GM21367 (cell line): Measurements from ENCODE around the gene TMEM62.
"Not testable (repeated sequence)": the region's sequence is repeated elsewhere in the genome, so short reads cannot be mapped to it uniquely, and the experiment has no call there.

Experiments used
- ATAC-seq: cut with Tn5 transposase; IDR thresholded peaks from one replicate; pipeline ENCODE4 v1.9.1; 2021; ENCODE audit not compliant: unreplicated experiment

The TMEM62 gene

DNA sequence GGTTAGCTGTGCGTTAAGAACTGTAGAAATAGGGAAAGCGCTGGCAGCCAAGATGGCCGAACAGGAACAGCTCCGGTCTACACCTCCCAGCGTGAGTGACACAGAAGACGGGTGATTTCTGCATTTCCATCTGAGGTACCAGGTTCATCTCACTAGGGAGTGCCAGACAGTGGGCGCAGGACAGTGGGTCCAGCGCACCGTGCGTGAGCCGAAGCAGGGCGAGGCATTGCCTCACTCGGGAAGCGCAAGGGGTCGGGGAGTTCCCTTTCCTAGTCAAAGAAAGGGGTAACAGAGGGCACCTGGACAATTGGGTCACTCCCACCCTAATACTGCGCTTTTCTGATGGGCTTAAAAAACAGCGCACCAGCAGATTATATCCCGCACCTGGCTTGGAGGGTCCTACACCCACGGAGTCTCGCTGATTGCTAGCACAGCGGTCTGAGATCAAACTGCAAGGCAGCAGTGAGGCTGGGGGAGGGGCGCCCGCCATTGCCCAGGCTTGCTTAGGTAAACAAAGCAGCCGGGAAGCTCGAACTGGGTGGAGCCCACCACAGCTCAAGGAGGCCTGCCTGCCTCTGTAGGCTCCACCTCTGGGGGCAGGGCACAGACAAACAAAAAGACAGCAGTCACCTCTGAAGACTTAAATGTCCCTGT, 42.4 kb downstream of the TMEM62 start:
- ATAC-seq = not testable (repeated sequence)

DNA sequence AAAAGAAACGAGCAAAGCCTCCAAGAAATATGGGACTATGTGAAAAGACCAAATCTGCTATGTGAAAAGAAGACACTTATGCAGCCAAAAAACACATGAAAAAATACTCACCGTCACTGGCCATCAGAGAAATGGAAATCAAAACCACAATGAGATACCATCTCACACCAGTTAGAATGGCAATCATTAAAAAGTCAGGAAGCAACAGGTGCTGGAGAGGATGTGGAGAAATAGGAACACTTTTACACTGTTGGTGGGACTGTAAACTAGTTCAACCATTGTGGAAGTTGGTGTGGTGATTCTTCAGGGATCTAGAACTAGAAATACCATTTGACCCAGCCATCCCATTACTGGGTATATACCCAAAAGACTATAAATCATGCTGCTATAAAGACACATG, 43.8 kb downstream of the TMEM62 start:
- not testable (repeated sequence) for ATAC-seq

- no peak for ATAC-seq
These were observed 49.9 kb downstream of the TMEM62 start for GRCh38 chr15:43183270-43183669.

DNA sequence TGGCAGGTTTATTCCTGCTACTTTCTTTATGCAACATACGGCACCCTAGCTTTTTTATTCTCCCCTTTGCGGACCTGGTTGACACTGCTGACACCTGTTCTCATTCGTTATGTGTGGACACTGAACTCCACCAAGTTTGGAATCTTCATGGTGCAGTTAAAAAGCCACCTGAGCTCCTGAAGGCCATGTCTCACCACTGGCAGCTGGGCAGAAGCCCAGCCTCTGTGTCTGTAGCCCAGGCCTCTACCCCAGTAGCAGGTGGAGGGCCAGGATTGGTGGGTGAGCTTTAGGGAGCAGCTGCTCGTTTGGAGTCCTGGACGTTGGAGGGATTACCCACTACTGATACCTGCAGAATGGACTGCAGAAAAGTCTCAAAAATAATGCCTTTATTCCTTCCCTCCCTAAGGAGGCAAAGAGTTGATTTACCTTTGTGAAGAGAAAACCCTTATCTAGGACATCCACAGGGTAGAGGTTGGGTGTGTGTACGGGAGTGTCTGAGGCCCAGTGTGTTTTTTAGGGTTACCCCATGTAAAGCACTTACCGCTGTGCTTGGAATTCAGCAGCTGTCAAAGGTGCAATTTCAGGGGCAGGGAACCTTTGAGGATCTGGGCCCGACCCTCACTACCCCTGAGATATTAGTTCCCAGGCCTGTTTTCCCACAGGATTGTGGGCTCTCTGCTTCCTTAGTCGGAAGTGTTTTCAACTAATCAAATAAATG, 51.2 kb downstream of the TMEM62 start:
- ATAC-seq = no peak

- peak; percentile 79 for ATAC-seq
These were observed 52.0 kb downstream of the TMEM62 start, which contains the start of gene CCNDBP1 for GRCh38 chr15:43185157-43186002. TSS of gene CCNDBP1 (plus strand) at chr15:43185403. CDS start at chr15:43185499, 96 bp downstream.

- no peak for ATAC-seq
These were observed 52.6 kb downstream of the TMEM62 start for GRCh38 chr15:43186003-43186353.

GRCh38 chr15:43187544-43188155, 54.3 kb downstream of the TMEM62 start:
- no peak for ATAC-seq

- no peak for ATAC-seq
These were observed 55.9 kb downstream of the TMEM62 start for GRCh38 chr15:43189296-43189695.

DNA sequence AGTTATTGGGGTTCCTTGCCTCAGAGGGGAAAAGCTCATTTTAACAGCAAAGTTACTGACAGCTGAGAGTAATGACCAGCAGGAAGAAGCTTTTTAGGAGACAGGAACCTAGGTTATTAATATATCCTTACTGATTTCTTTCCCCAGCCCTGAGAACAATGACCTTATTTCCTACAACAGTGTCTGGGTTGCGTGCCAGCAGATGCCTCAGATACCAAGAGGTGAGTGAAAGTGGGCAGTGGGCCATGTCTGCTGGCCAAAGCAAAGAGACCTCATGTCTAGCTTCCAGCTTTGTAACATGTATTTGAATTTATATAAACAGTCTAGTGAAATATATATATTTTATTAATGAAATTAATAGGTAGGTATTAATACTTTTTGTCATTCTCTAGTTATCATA, 56.8 kb downstream of the TMEM62 start:
- no peak for ATAC-seq

DNA sequence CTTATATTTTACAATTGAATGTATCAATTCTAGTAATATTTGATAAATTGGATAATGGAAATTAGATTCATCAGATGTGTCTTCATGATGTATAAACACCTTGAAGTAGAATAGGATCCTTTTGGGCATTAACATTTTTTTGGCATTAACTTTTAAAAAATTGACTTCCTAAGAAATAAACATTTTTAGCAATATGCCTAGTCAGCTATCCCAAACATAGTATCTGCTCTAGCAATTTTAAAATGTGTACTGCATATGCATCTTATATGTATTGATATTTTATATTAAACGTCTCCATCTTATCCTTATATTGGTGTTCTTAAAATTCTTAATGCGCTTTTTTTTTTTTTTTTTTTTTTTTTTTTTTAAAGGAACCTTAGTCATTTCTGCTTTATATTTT, 60.3 kb downstream of the TMEM62 start:
- no peak for ATAC-seq

- ATAC-seq = no peak
These were observed 61.4 kb downstream of the TMEM62 start for GRCh38 chr15:43194795-43195194.

DNA sequence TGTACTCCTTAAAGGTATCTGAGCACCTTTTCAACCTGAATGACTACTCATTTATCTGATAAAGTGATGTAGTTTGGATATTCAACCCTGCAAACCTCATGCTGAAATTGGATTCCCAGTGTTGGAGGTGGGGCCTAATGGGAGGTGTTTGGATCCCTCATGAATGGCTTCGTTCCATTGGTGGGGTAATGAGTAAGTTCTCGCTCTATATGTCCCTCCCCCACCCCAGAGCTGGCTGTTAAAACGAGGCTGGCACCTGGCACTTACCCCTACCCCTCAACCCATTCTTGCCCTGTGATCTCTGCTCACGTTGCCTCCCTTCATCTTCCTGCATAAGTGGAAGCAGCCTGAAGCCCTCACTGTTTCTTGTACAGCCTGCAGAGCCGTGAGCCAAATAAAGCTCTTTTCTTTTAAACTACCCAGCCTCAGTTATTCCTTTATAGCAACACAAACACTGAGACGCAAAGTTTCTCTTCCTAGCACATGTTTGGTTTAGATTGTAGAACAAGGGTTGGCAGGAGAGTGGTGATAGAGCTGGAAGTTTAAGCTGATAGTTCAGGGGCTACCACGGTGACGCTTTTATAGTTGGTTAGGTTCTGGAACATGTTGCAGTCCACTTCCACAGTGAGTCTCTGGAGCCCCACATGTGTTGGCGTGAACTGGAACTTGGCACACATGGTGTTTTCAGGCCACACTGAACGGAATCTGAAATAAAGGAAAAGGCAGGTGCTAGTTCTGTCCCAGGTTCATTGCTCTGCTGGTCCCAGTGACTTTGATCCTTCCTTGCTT, 63.6 kb downstream of the TMEM62 start:
- no peak for ATAC-seq

DNA sequence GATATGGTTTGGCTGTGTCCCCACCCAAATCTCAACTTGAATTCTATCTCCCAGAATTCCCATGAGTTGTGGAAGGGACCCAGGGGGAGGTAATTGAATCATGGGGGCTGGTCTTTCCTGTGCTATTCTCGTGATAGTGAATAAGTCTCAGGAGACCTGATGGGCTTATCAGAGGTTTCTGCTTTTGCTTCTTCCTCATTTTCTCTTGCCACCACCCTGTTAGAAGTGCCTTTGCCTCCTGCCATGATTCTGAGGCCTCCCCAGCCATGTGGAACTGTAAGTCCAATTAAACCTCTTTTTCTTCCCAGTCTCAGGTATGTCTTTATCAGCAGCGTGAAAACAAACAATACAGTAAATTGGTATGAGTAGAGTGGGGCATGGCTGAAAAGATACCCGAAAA, 64.4 kb downstream of the TMEM62 start:
- not testable (repeated sequence) for ATAC-seq

DNA sequence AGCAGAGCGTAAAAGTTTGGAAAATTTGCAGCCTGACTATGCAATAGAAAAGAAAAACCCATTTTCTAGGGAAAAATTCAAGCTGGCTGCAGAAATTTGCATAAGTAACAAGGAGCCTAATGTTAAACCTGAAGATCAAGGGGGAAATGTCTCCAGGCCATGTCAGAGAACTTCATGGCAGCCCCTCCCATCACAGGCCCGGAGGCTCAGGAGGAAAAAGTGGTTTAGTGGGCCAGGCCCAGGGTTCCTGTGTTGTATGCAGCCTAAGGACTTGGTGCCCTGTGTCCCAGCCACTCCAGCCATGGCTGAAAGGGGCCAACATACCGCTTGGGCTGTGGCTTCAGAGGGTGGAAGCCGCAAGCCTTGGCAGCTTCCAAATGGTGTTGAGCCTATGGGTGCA, 65.2 kb downstream of the TMEM62 start:
- ATAC-seq = not testable (repeated sequence)

DNA sequence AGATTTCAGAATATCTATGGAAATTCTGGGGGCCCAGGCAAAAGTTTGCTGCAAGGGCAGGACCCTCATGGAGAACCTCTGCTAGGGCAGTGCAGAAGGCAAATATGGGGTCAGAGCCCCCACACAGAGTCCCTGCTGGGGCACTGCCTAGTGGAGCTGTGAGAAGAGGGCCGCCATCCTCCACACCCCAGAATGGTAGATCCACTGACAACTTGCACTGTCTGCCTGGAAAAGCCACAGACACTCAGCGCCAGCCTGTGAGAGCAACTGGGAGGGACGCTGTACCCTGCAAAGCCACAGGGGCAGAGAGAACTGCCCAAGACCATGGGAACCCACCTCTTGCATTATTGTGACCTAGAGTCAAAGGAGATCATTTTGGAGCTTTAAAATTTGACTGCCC, 65.6 kb downstream of the TMEM62 start:
- no peak for ATAC-seq

- no peak for ATAC-seq
These were observed 66.6 kb downstream of the TMEM62 start for GRCh38 chr15:43199945-43200488.

DNA sequence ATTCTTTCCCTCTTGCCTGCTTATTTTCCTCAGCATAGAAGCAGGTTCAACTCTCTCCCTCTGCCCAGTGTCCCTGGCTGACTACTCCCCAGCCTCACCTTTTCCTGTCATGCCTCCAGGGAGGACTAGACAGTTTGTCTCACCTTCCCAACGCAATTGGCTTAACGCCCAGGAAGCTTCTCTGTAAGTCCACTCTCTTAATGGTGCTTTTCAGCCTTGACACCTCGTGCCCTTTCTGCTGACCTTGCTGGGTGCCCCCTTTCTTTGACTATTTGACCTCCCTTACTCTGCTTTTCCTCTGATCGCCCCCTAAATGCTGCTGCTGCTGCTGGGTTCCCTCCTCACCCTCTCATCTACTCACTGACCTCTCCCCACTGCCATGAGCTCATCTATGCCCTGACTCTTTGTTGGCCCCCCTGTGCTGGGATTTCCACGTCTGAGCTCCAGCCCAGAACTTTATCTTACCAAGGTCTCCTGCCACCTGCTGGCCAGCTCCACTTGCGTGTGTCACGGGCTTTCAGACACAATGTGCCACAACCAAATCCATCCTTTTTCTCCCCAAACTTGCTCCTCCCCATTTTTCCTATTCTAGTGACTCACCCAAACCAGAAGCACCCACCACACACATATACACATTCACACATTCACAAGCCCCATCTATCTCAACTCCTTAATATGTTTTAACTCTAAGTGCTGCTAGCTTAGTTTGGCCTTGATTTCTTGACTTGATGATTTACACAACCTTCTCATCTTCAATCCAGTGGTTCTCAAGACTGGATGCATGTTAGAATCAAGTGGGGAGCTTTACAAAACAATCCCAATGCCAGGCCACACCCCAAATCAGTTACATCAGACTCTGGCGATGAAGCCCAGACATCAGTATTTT, 70.9 kb downstream of the TMEM62 start:
- no peak for ATAC-seq

DNA sequence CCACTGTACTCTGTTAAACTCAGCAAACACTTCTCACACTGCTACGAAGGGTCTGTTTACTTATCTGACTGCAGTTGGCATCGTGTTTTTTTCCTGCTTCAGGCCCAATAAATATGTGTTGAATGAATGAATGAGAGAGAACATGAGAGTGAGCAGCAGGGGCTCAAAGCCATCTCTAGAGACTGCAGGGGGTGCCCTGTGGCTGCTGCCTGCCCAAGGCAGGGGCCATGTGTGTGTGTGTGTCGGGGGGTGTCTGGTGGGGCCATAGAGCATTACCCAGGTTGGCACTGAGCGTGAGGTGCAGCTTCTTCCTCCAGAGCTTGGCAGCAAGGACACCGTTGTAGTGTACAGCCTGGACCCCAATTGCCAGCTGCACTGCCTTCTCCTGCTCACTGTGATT, 72.7 kb downstream of the TMEM62 start:
- ATAC-seq = no peak

DNA sequence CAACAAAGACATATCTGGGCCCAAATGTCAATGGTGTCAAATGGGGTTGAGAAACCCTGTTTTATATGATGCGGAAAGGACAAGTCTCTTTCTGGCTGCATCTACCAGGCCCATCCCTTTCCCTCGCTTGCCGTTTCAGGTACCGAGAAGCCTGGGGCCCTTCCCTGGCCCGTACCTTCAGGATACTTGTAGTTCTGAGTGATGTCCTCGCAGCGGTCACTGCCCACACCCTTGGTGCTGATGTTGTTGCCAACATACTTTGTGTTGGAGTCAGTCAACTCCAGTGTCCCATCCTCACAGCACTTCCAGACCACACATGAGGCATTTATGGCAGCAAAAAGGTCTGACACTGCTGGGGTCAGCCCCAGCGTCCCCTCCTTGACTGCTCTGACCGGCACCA, 73.6 kb downstream of the TMEM62 start:
- ATAC-seq = no peak
